Measurements from ENCODE around the gene OCA2. TPM values are rescaled to one million over a fixed set of nuclear protein-coding genes. Genes with fewer than 3 reads are reported as not detected.

Gene OCA2
- total RNA-seq, 1 experiment from 2014 or later: 0.13 TPM

- intact Hi-C loops (cut with micrococcal nuclease; ENCODE audit: unreplicated experiment): no loop called here
- H3K9me3 ChIP-seq (ENCODE audit: control insufficient read depth, insufficient read depth, low read depth, low read length): no peaks in the 10 kb centered on the region
These were observed 265.1 kb downstream of the OCA2 start for GRCh38 chr15:27833974-27834373.

GRCh38 chr15:27833178-27833577, 265.9 kb downstream of the OCA2 start:
- ChIA-PET POLR2A (no interaction called here), CTCF (no interaction called here)
- Histone ChIP-seq H3K4me3 (ENCODE audit: low read depth in 2 of 2, low read length in 2 of 2) (no peak overlapping the region), H3K4me1 (ENCODE audit: control insufficient read depth, insufficient read depth, low read length) (no peaks in the 10 kb centered on the region), H3K27ac (ENCODE audit: low read length) (no peak overlapping the region), H3K9me3 (ENCODE audit: control insufficient read depth, insufficient read depth, low read depth, low read length) (no peaks in the 10 kb centered on the region), H3K36me3 (ENCODE audit: control insufficient read depth, insufficient read depth, low read length) (no peaks in the 10 kb centered on the region), H3K27me3 (ENCODE audit: control insufficient read depth, insufficient read depth, low read length) (no peaks in the 10 kb centered on the region)
- TF ChIP-seq REST (IDR thresholded peaks at IDR 0.05; ENCODE audit: insufficient read depth in 1 of 2, low read depth in 2 of 2, low read length in 1 of 2): no peak
- no peak for TF ChIP-seq POLR2AphosphoS5 (IDR thresholded peaks at IDR 0.05; ENCODE audit: low read depth, low read length)
- no peak for TF ChIP-seq CTCF (IDR thresholded peaks at IDR 0.05)
- TF ChIP-seq SIN3A (IDR thresholded peaks at IDR 0.05; ENCODE audit: borderline replicate concordance, insufficient read depth, low read depth, low read length): no peak
- no peak for TF ChIP-seq TCF7L2 (IDR thresholded peaks at IDR 0.05; ENCODE audit: low read depth, low read length)
- DNase-seq (ENCODE audit: low read depth, low spot score) (no peak), ATAC-seq (no peak)
- in situ Hi-C loops (cut with HindIII; ENCODE audit: low pct_unique_long_range_greater_than_20kb, low sequenced_read_pairs) (no loop called here), intact Hi-C loops (cut with micrococcal nuclease; ENCODE audit: unreplicated experiment) (no loop called here)
- BruUV-seq (replicated peaks): no TSS peak

More at GRCh38 chr15:27833974-27834373, 265.1 kb downstream of the OCA2 start:
- no TSS peak for BruUV-seq (replicated peaks)
- in situ Hi-C loops (cut with HindIII; ENCODE audit: low pct_unique_long_range_greater_than_20kb, low sequenced_read_pairs): no loop called here
- Histone ChIP-seq H3K36me3 (ENCODE audit: control insufficient read depth, insufficient read depth, low read length) (no peaks in the 10 kb centered on the region), H3K4me3 (ENCODE audit: low read depth in 2 of 2, low read length in 2 of 2) (no peak overlapping the region), H3K27me3 (ENCODE audit: control insufficient read depth, insufficient read depth, low read length) (no peaks in the 10 kb centered on the region), H3K27ac (ENCODE audit: low read length) (no peak overlapping the region), H3K4me1 (ENCODE audit: control insufficient read depth, insufficient read depth, low read length) (no peaks in the 10 kb centered on the region)
- TF ChIP-seq SIN3A (IDR thresholded peaks at IDR 0.05; ENCODE audit: borderline replicate concordance, insufficient read depth, low read depth, low read length) (no peak), CTCF (IDR thresholded peaks at IDR 0.05) (no peak), REST (IDR thresholded peaks at IDR 0.05; ENCODE audit: insufficient read depth in 1 of 2, low read depth in 2 of 2, low read length in 1 of 2) (no peak), POLR2AphosphoS5 (IDR thresholded peaks at IDR 0.05; ENCODE audit: low read depth, low read length) (no peak), TCF7L2 (IDR thresholded peaks at IDR 0.05; ENCODE audit: low read depth, low read length) (no peak)
- CTCF ChIA-PET: no interaction called here
- ATAC-seq: no peak
- DNase-seq (ENCODE audit: low read depth, low spot score): no peak
- POLR2A ChIA-PET: no interaction called here

Measured in Panc1 (cell line).